ENCODE results near the gene VAX1. TPM values are rescaled to one million over a fixed set of nuclear protein-coding genes. Genes with fewer than 3 reads are reported as not detected.
"Not testable (repeated sequence)": the region's sequence is repeated elsewhere in the genome, so short reads cannot be mapped to it uniquely, and the experiment has no call there.

The VAX1 gene
- total RNA-seq, 6 experiments from 2014 or later: not detected

DNA sequence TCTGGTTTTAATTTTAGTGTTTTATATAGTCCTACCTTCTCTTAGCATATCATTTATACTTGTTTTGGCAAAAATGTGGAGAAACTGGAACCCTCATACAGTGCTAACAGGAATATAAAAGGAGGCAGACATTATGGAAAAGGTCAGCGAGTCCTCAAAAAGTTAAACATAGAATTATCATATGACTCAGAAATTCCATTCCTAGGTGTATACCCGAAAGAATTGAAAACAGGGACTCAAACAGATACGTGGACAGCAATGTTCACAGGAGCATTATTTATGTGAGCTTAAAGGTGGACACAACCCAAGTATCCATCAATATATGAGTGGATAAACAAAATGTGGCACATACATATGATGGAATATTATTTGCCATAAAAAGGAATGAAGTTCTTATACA lies 51.5 kb downstream of the VAX1 start:
- Mint-ChIP-seq H3K27me3 (ENCODE audit: insufficient read depth) (no peaks in the 10 kb centered on the region; the same call in 1 of the 2 replicates), H3K36me3 (ENCODE audit: low read depth) (no peaks in the 10 kb centered on the region), H3K4me3 (no peak overlapping the region), H3K27ac (no peak overlapping the region), H3K9me3 (peaks cover 8% of the 10 kb centered on the region; the same call in 1 of the 2 replicates), H3K4me1 (ENCODE audit: low read depth) (no peaks in the 10 kb centered on the region)
- TF ChIP-seq, protein P1, sequence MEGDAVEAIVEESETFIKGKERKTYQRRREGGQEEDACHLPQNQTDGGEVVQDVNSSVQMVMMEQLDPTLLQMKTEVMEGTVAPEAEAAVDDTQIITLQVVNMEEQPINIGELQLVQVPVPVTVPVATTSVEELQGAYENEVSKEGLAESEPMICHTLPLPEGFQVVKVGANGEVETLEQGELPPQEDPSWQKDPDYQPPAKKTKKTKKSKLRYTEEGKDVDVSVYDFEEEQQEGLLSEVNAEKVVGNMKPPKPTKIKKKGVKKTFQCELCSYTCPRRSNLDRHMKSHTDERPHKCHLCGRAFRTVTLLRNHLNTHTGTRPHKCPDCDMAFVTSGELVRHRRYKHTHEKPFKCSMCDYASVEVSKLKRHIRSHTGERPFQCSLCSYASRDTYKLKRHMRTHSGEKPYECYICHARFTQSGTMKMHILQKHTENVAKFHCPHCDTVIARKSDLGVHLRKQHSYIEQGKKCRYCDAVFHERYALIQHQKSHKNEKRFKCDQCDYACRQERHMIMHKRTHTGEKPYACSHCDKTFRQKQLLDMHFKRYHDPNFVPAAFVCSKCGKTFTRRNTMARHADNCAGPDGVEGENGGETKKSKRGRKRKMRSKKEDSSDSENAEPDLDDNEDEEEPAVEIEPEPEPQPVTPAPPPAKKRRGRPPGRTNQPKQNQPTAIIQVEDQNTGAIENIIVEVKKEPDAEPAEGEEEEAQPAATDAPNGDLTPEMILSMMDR (IDR thresholded peaks at IDR 0.05): no peak
- DNase-seq: no peak

DNA sequence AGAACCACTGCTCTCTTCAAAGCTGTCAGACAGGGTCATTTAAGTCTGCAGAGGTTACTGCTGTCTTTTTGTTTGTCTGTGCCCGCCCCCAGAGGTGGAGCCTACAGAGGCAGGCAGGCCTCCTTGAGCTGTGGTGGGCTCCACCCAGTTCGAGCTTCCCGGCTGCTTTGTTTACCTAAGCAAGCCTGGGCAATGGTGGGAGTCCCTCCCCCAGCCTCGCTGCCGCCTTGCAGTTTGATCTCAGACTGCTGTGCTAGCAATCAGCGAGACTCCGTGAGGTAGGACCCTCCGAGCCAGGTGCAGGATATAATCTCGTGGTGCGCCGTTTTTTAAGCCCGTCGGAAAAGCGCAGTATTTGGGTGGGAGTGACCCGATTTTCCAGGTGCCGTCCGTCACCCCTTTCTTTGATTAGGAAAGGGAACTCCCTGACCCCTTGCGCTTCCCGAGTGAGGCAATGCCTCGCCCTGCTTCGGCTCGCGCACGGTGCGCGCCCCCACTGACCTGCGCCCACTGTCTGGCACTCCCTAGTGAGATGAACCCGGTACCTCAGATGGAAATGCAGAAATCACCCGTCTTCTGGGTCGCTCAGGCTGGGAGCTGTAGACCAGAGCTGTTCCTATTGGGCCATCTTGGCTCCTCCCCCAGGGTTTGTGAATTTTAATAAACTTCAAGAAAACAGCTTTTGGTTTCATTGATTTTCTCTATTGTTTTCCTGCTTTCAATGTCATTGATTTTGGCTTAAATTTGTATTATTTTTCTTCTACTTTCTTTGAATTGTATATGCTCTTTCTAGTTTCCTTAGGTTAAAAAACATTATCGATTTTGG lies 53.4 kb downstream of the VAX1 start:
- not testable (repeated sequence) for H3K36me3 Mint-ChIP-seq (ENCODE audit: low read depth); H3K9me3 Mint-ChIP-seq; DNase-seq; H3K27me3 Mint-ChIP-seq (ENCODE audit: insufficient read depth); H3K4me3 Mint-ChIP-seq; H3K27ac Mint-ChIP-seq; H3K4me1 Mint-ChIP-seq (ENCODE audit: low read depth)

Small RNA genes lying within 50 kb of the gene (microRNA-seq; reads per million reads assigned to microRNA genes)
- gene MIR3663: not detected

Other genes starting within 250 kb of the VAX1 start
- gene SHTN1, start 133.1 kb downstream of the VAX1 start, total RNA-seq (2021; fragmentation: NEBNext Ultra II Directional; extraction: Animal tissue kit (Norgen Biotek cat#: 25700)): 1 to 10 TPM; 3.4 to 6.2 (median 5.2) TPM
- gene KCNK18, start 59.2 kb upstream of the VAX1 start, total RNA-seq (2021; fragmentation: NEBNext Ultra II Directional; extraction: Animal tissue kit (Norgen Biotek cat#: 25700)): not detected
- not detected for gene SLC18A2, start 102.8 kb upstream of the VAX1 start, total RNA-seq (2021; fragmentation: NEBNext Ultra II Directional; extraction: Animal tissue kit (Norgen Biotek cat#: 25700))
- gene PDZD8, start 237.2 kb upstream of the VAX1 start, total RNA-seq (2021; fragmentation: NEBNext Ultra II Directional; extraction: Animal tissue kit (Norgen Biotek cat#: 25700)): 10 to 100 TPM; 29.9 to 32.5 (median 31.5) TPM

Data from HFFc6 (cell line).